Measurements from ENCODE around the gene GRIA1.

The GRIA1 gene

GRCh38 chr5:153659039-153659736, 168.7 kb downstream of the GRIA1 start:
- peak; percentile 14 for DNase-seq (ENCODE audit: low read depth)

- DNase-seq (ENCODE audit: low read depth): no peak
Measured at GRCh38 chr5:153660919-153661318, 170.4 kb downstream of the GRIA1 start.

- DNase-seq (ENCODE audit: low read depth): no peak
Measured at GRCh38 chr5:153661897-153662296, 171.4 kb downstream of the GRIA1 start.

- DNase-seq (ENCODE audit: low read depth): no peak
Measured at GRCh38 chr5:153670101-153670500, 179.6 kb downstream of the GRIA1 start.

DNA sequence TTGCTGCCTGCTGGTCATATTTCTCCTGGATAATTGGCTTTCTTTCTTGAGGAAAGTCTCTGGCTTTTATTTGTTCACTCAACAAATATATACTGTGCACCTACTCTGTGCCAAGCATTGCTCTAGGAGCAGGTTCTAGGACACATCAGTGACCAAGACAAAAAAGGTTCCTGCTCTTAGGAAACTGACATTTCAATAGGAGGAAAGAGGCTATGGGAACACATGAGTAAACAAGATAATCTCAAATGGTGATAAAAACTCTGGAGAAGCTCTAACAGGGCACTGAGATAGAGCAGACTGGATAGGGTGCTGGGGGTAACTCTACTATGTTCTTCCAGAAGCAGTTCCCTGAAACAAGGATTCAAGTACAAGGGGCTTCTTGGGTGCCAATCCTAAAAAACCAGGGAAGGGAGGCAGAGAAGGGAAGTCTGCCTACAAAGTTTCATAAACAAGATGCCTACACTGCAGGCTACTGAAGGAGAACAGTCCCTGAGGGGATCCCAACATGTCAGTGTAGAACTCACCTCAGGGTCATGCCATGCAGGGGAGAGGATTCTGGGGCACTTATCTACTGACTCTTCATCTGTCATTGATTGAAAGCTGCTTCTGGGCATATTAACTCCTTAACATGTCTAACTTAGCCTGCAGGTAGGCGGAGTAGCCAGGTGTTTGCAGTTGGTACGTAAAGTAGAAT, 181.3 kb downstream of the GRIA1 start:
- no peak for DNase-seq (ENCODE audit: low read depth)

DNA sequence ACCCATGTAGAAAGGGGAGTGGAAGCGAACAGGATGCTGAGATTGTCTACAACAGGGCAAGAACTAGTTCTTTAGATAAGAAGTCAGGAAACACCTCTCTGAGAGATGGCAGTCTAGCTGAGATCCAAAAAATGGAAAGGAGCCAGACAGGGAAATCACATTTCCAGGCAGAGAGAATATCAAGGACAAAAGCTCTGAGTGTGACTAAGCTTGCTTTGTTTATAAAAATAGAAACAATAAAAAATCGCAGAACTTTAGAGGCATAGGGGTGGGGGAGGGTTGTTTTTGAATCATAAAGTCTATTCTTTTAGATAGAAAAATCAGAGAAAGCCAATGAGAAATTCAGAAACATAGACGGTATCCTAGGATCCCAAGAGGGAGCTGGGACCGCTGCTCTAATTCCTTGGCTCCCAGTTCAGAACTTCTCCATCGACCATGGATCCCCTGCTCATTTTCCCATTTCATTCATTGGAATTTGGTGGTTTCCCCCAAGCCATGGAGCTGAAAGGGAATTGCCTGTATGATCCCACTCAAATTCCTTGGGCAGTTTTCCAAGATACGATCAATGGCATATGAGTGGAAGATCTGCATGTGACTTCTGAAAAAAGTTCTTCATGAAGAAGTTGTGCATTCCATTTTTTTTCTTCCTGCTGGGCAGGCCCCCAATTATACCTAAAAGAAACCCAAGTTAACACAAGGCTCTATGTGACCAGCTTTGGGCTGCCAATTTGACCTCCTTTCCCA, 182.0 kb downstream of the GRIA1 start:
- DNase-seq (ENCODE audit: low read depth): no peak

DNA sequence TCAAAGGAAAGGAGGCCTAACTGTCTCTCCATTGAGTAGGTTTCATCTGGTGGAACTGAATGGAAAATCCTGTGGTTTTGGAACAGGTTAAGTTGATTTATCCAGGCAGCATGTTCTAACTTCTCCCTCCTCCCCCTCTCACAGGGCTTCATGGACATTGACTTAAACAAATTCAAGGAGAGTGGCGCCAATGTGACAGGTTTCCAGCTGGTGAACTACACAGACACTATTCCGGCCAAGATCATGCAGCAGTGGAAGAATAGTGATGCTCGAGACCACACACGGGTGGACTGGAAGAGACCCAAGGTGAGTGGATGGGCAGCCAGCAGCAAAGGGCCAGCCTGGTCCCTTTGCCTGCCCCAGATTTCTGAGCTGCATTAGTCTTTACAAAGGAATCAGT, 183.9 kb downstream of the GRIA1 start:
- no peak for DNase-seq (ENCODE audit: low read depth)

DNA sequence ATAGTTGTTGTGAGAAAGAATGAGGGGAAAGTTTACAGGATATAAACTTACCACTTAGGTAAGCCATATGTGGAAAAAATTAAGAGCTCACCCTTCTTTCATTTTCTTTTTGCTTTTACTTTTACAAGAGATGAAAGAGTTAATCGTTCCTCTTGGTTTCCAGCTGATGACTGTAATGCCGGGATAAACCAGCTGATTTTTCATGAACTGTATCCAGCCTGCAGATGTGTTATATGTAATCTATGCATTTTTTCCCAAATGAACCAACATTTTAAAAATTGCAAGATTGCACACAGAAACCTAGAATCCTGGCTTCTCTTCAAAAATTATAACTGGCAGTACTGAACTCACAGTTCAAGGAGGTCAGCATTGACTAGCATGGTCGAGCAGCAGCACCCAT, 185.9 kb downstream of the GRIA1 start:
- DNase-seq (ENCODE audit: low read depth): no peak

DNA sequence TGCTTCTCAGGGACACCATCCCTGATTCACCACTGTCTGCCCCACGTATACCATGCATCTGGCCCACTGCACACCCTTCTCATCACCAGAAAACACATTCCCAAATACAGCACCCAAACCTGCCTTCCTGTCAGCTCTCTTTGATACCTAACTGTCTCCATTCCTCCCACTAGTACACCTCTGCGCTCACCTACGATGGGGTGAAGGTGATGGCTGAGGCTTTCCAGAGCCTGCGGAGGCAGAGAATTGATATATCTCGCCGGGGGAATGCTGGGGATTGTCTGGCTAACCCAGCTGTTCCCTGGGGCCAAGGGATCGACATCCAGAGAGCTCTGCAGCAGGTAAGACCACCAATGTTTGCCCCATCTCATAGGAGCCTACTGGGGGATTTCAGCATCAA, 186.4 kb downstream of the GRIA1 start:
- no peak for DNase-seq (ENCODE audit: low read depth)

DNA sequence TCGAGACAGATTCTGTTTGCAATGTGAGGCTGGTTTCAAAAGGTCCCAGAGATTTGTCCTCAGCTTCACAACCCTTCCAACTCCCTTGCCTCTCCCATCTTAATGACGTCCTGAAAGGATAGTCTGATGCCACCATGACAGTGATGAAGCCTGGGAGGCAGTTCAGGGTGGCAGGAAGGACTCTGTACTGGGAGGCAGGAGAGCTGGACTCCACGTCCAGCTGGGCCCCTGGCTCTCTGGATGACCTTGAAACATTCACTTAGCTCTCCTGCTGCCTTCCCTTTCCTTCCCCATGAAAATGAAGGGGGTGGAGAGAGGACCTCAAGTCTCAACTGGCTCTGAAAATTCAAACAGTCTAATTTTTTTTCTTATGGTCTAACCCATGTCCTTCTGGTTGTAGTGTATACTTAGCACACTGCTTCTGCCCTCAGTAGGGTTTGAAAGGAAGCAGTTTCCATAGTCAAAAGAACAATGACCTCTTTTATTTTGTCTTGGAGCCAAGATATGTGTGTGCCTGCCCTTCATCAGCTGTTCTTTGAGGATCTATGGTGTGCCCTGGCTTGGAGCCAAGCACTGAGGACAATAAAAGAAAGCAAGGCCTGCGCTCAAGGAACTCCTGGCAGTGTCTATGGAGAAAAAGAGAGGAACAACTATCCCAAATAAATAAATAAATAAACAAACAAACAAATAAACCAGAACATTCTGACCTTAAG, 188.3 kb downstream of the GRIA1 start:
- no peak for DNase-seq (ENCODE audit: low read depth)

GRCh38 chr5:153690236-153690635, 199.8 kb downstream of the GRIA1 start:
- no peak for DNase-seq (ENCODE audit: low read depth)

GRCh38 chr5:153696256-153696655, 205.8 kb downstream of the GRIA1 start:
- no peak for DNase-seq (ENCODE audit: low read depth)

DNA sequence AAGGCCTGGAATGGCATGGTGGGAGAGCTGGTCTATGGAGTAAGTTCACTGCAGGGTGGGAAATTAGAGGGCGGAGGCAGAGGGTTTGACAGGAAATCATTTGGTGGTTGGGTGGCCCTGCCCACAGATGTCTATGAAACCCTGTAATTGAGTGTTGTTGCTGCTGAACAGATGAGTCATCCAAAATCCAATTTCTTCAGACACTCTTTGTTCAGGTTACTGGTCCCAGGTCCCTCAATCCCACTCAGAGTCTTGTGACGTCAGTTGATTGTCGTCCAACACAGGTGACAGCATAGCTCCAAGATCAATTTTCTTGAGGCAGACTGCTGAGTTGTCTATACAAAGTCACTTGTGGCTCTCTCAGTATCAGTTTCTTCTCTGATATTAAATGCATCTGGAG, 208.6 kb downstream of the GRIA1 start:
- DNase-seq (ENCODE audit: low read depth): no peak

GRCh38 chr5:153700940-153701339, 210.5 kb downstream of the GRIA1 start:
- no peak for DNase-seq (ENCODE audit: low read depth)

DNA sequence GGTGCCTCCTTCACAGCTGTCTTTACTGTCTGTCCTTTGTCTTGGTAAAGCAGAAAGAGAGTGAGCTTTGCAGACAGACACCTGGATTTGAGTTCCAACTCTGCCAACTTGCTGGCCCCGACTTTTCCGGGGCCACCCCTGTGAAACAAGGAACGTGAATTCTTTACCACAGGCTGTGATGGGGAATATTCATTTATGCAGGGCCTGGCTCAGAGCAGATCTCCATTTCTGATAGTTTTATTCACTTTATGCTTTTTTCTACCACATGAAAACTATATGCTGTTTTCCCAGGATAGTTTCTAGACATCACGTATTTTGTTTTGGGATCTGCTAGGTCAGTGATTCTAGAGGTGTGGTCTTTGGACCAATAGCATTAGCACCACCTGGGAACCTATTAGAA, 211.8 kb downstream of the GRIA1 start:
- no peak for DNase-seq (ENCODE audit: low read depth)

- DNase-seq (ENCODE audit: low read depth): no peak
Measured at GRCh38 chr5:153704110-153704509, 213.6 kb downstream of the GRIA1 start.

GRCh38 chr5:153707626-153708025, 217.2 kb downstream of the GRIA1 start:
- DNase-seq (ENCODE audit: low read depth): no peak

DNA sequence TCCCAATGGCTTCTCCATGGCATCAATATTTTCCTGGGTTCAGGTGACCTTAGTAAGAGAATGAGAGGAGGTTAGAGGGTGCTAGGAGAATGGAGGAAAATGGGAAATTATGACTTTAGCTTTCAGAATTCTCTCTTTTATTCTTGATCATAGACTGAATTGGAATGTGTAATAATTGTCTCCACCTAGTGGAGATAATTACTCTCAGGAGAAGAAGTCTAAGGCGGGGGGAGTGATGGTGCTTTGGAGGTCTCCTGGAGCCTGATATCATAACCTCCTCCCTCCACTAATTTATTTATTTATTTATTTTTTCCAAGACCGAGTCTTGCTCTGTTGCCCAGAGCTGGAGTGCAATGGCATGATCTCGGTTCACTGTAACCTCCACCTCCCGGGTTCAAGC, 221.3 kb downstream of the GRIA1 start:
- no peak for DNase-seq (ENCODE audit: low read depth)

GRCh38 chr5:153712946-153713345, 222.5 kb downstream of the GRIA1 start:
- DNase-seq (ENCODE audit: low read depth): no peak

GRCh38 chr5:153713943-153714342, 223.5 kb downstream of the GRIA1 start:
- DNase-seq (ENCODE audit: low read depth): no peak

DNA sequence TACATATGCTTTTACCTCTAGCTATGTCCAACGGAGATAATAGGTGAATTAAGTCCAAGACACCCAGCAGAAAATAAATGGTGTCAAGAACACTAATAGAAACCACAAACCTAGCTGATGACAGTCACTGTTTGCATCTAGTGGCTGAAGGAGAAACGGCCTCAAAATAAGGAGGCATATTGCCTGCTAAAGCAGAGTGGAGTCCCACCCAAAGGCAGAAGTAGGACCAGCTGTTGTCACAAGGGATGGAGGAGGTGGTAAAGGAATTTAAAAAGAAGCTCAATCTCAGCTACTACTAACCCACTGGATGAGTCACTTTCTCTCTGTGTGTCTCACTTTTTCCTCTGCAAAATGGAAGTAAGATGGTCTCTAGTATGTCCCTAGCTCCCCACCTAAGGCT, 224.3 kb downstream of the GRIA1 start:
- no peak for DNase-seq (ENCODE audit: low read depth)

- DNase-seq (ENCODE audit: low read depth): no peak
Measured at GRCh38 chr5:153717287-153717686, 226.8 kb downstream of the GRIA1 start.

DNA sequence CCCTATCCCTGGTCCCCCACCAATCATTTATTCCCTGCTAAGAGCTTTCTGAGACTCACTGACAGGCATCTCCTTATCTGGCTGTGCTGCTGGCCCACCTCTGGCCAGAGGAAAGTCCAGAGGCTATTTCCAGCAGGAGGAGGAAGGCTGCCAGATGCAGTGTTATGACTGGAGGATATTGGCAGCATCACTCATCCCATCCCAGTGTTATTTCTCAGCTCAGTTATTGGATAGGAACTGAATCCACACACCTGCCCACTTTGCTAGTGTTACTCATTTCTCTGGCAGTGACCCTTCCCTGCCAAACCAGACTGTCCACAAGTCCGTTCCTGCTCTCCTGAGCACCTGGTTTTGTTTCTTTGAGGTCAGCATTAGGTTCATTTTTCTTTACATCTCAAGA, 228.2 kb downstream of the GRIA1 start:
- DNase-seq (ENCODE audit: low read depth): no peak
